Limb (tissue), 2 donors: ENCODE measurements around the gene GPX3.

ENCODE experiments used
- DNase-seq, 2 donors: peaks; one replicate each; pipeline ENCODE4 v3.0.0-alpha.2; 2016; ENCODE audit errors: extremely low spot score in 2 of 2

The GPX3 gene

GRCh38 chr5:151012862-151013261, 7.5 kb upstream of the GPX3 start:
- no peak for DNase-seq

GRCh38 chr5:151014680-151015343, 5.6 kb upstream of the GPX3 start:
- DNase-seq = no peak

GRCh38 chr5:151015974-151016587, 4.3 kb upstream of the GPX3 start:
- no peak for DNase-seq

- no peak for DNase-seq
These were observed 3.7 kb upstream of the GPX3 start for GRCh38 chr5:151016700-151017099.

GRCh38 chr5:151017897-151018296, 2.5 kb upstream of the GPX3 start:
- DNase-seq = no peak

- no peak for DNase-seq
These were observed 1.5 kb upstream of the GPX3 start for GRCh38 chr5:151018846-151019245.

GRCh38 chr5:151019331-151019730, 1.1 kb upstream of the GPX3 start:
- DNase-seq = no peak

GRCh38 chr5:151021746-151022145, 1.4 kb downstream of the GPX3 start:
- no peak for DNase-seq

GRCh38 chr5:151022511-151023018, 2.2 kb downstream of the GPX3 start:
- no peak for DNase-seq

- no peak for DNase-seq
These were observed 2.7 kb downstream of the GPX3 start for GRCh38 chr5:151023047-151023615.

- no peak for DNase-seq
These were observed 3.3 kb downstream of the GPX3 start for GRCh38 chr5:151023651-151024050.

GRCh38 chr5:151024440-151025249, 4.3 kb downstream of the GPX3 start:
- no peak for DNase-seq

- no peak for DNase-seq
These were observed 4.8 kb downstream of the GPX3 start for GRCh38 chr5:151025250-151025606.

- no peak for DNase-seq
These were observed 5.7 kb downstream of the GPX3 start for GRCh38 chr5:151026088-151026487.

GRCh38 chr5:151026679-151027078, 6.3 kb downstream of the GPX3 start:
- no peak for DNase-seq

GRCh38 chr5:151027961-151028479, 7.6 kb downstream of the GPX3 start:
- DNase-seq = no peak

- no peak for DNase-seq
These were observed 8.3 kb downstream of the GPX3 start for GRCh38 chr5:151028717-151029116.

GRCh38 chr5:151029179-151030055, 9.0 kb downstream of the GPX3 start:
- no peak for DNase-seq

GRCh38 chr5:151030056-151030336, 9.6 kb downstream of the GPX3 start:
- DNase-seq = no peak

GRCh38 chr5:151030379-151030778, 10.0 kb downstream of the GPX3 start:
- DNase-seq = no peak

- no peak for DNase-seq
These were observed 11.2 kb downstream of the GPX3 start for GRCh38 chr5:151031554-151031953.
